K562 (cell line): Measurements from ENCODE around the gene RASL12. TPM values are rescaled to one million over a fixed set of nuclear protein-coding genes. Genes with fewer than 3 reads are reported as not detected.

Source experiments
- ATAC-seq: fragments of 200-7000 bp; cut with Tn5 transposase; 3 replicates; pipeline ENCODE4 v1.9.1; 2020; ENCODE audit warnings: moderate library complexity
- BruUV-seq: library from RNA; stranded (reverse); fragments of 400-500 nt; replicated peaks from 2 replicates; lab custom pipeline; 2021; lab: Mats Ljungman, UMichigan
- CTCF ChIA-PET: fragments of 300-600 bp; formaldehyde crosslinking; extraction: SDS; loops from one replicate; lab custom pipeline; 2021; ENCODE audit warnings: low intra/inter-chr PET ratio; lab: Yijun Ruan, JAX
- POLR2A ChIA-PET: fragments of 300-600, 350-650 bp; sonication (Branson Sonifier 250); formaldehyde crosslinking; extraction: SDS; loops from one replicate; lab custom pipeline; 2021; ENCODE audit warnings: antibody characterized with exemption, inconsistent platforms; lab: Yijun Ruan, JAX
- DNase-seq, 4 experiments: peaks; one replicate each; pipeline versions ENCODE4 v3.0.0 to v3.0.0-alpha.2; 2011 to 2018; ENCODE audit warnings: low spot score in 3 of 4, mixed read lengths in 3 of 4; ENCODE audit errors: extremely low read depth in 1 of 4
- FAIRE-seq: peaks from 2 replicates; lab custom pipeline; 2011; peaks lifted over from hg19 to GRCh38; lab: Jason Lieb, UNC
- H2AFZ ChIP-seq: 2 replicates; pipeline ENCODE4 v1.6.0; 2011; ENCODE audit warnings: low read depth, low read length, control low read depth, inconsistent platforms
- H3K27ac ChIP-seq: fragments of 200-600 bp; 3 replicates; pipeline ENCODE4 v1.8.0; 2011; ENCODE audit warnings: low read depth, mild to moderate bottlenecking, control low read depth, inconsistent platforms, low read length, moderate library complexity, mixed read lengths; ENCODE audit errors: extremely low read depth
- H3K27me3 ChIP-seq, 2 experiments: fragments of 300-600 bp in 1 of 2; 2 replicates in 1 of 2; 3 replicates in 1 of 2; pipeline versions ENCODE4 v1.6.0 to v1.8.0; 2011; ENCODE audit warnings: inconsistent platforms in 2 of 2, low read length in 2 of 2, mild to moderate bottlenecking in 1 of 2, mixed read lengths in 1 of 2, moderate library complexity in 1 of 2; ENCODE audit not compliant: control insufficient read depth in 2 of 2, insufficient read depth in 2 of 2
- H3K36me3 ChIP-seq: fragments of 300-600 bp; 3 replicates; pipeline ENCODE4 v1.8.0; 2011; ENCODE audit warnings: mild to moderate bottlenecking, low read length, inconsistent platforms; ENCODE audit not compliant: control insufficient read depth, insufficient read depth
- H3K4me1 ChIP-seq, 2 experiments: fragments of 200-600 bp in 1 of 2; replicated peaks in 1 of 2; 2 replicates in 1 of 2; 3 replicates in 1 of 2; pipeline versions ENCODE4 v1.5.1 to v1.8.0; 2011; ENCODE audit warnings: inconsistent platforms in 2 of 2, low read length in 2 of 2, mild to moderate bottlenecking in 1 of 2, mixed read lengths in 1 of 2, moderate library complexity in 1 of 2; ENCODE audit not compliant: control insufficient read depth in 2 of 2, insufficient read depth in 2 of 2
- H3K4me2 ChIP-seq: 2 replicates; pipeline ENCODE4 v1.6.1; 2011; ENCODE audit warnings: low read length, control low read depth, inconsistent platforms, mixed read lengths; ENCODE audit not compliant: insufficient read depth
- H3K4me3 ChIP-seq: fragments of 200-600 bp; sonication (generic), shearing (Covaris generic); 2 replicates; pipeline ENCODE4 v1.5.1; 2016; ENCODE audit warnings: control low read depth, inconsistent platforms
- H3K79me2 ChIP-seq: fragments of 200-600 bp; 3 replicates; pipeline ENCODE4 v1.8.0; 2011; ENCODE audit warnings: low read length, inconsistent platforms; ENCODE audit not compliant: control insufficient read depth, insufficient read depth
- H3K9ac ChIP-seq, 2 experiments: 2 replicates each; pipeline versions ENCODE4 v1.6.0 to v1.6.1; 2011; ENCODE audit warnings: low read depth in 2 of 2, low read length in 2 of 2, control low read depth in 1 of 2, inconsistent platforms in 1 of 2, mild to moderate bottlenecking in 1 of 2, mixed read lengths in 1 of 2; ENCODE audit not compliant: insufficient read depth in 1 of 2
- H3K9me1 ChIP-seq: one replicate; pipeline ENCODE4 v1.6.0; 2011; ENCODE audit warnings: inconsistent platforms, mild to moderate bottlenecking, low read length, moderate library complexity; ENCODE audit not compliant: control insufficient read depth, insufficient read depth
- H3K9me3 ChIP-seq: replicated peaks from 2 replicates; pipeline ENCODE4 v1.5.1; 2011; ENCODE audit warnings: low read depth, low read length, inconsistent platforms; ENCODE audit not compliant: control insufficient read depth, insufficient read depth
- H4K20me1 ChIP-seq: replicated peaks from 2 replicates; pipeline ENCODE4 v1.6.1; 2011; ENCODE audit warnings: low read length, inconsistent platforms, mixed read lengths; ENCODE audit not compliant: control insufficient read depth, insufficient read depth
- BHLHE40 ChIP-seq: IDR thresholded peaks from 2 replicates; pipeline ENCODE4 v1.6.1; 2011; ENCODE audit warnings: low read length, improper control_type of control experiment
- CBFB ChIP-seq: sonication (generic); formaldehyde crosslinking; IDR thresholded peaks from 2 replicates; pipeline ENCODE4 v1.4.0; 2020; ENCODE audit warnings: mild to moderate bottlenecking, missing genetic modification reagents
- E4F1 ChIP-seq: fragments of 250-450 bp; sonication (Bioruptor Pico); IDR thresholded peaks from 2 replicates; pipeline ENCODE4 v1.5.0; 2021; ENCODE audit warnings: mild to moderate bottlenecking, borderline replicate concordance
- HBP1 ChIP-seq: fragments of 450-650 bp; formaldehyde crosslinking; IDR thresholded peaks from 2 replicates; pipeline ENCODE4 v1.4.0; 2022; ENCODE audit warnings: missing genetic modification characterization
- KDM2B ChIP-seq: fragments of 250-450 bp; sonication (Bioruptor Pico); IDR thresholded peaks from 2 replicates; pipeline ENCODE4 v1.8.0; 2021; ENCODE audit warnings: mild to moderate bottlenecking, moderate library complexity
- NEUROD1 ChIP-seq: fragments of 150-350 bp; IDR thresholded peaks from 2 replicates; pipeline ENCODE4 v1.6.1; 2014; ENCODE audit warnings: borderline replicate concordance, low read length, low read depth; ENCODE audit not compliant: partially characterized antibody
- PHF8 ChIP-seq: fragments of 200-600 bp; sonication (generic); IDR thresholded peaks from 2 replicates; pipeline ENCODE4 v1.6.1; 2012; ENCODE audit warnings: mixed run types, mild to moderate bottlenecking, inconsistent platforms, low read length, moderate library complexity, borderline replicate concordance
- PTTG1 ChIP-seq: fragments of 450-650 bp; IDR thresholded peaks from 2 replicates; pipeline ENCODE4 v1.6.1; 2016; ENCODE audit warnings: low read depth, mild to moderate bottlenecking, missing genetic modification characterization, missing compliant biosample characterization
- RCOR1 ChIP-seq, 2 experiments: IDR thresholded peaks; 2 replicates each; pipeline ENCODE4 v1.6.1; 2012; ENCODE audit warnings: low read depth in 2 of 2, low read length in 2 of 2, borderline replicate concordance in 1 of 2, improper control_type of control experiment in 1 of 2
- TCF3 ChIP-seq: sonication (generic); formaldehyde crosslinking; IDR thresholded peaks from 2 replicates; pipeline ENCODE4 v1.4.0; 2020; ENCODE audit warnings: mild to moderate bottlenecking, missing genetic modification reagents
- ZKSCAN3 ChIP-seq: fragments of 250-450 bp; sonication (Bioruptor Pico); IDR thresholded peaks from 2 replicates; pipeline ENCODE4 v1.4.0; 2020
- WGBS: fragments of 100-300 bp; shearing (Covaris generic); methylation state at CpG from one replicate; pipeline ENCODE4 v1.1.6; 2016; ENCODE audit warnings: low coverage, mixed read lengths; ENCODE audit not compliant: insufficient coverage; ENCODE audit errors: missing lambda C conversion rate; 5-methylcytosine and 5-hydroxymethylcytosine counted together
- in situ Hi-C: fragments of 300-500 bp; cut with MboI; formaldehyde crosslinking; loops from 4 replicates; pipeline ENCODE4 v1.15.0; 2018; ENCODE audit warnings: inconsistent platforms, mixed read lengths
- intact Hi-C: fragments of 100-400 bp; cut with micrococcal nuclease; formaldehyde crosslinking; loops from 2 replicates; pipeline ENCODE4 v1.14.2; 2022
- polyA plus RNA-seq, 8 experiments: library from polyadenylated mRNA; depleted of rRNA in 4 of 8; stranded (reverse) in 5 of 8; unstranded in 3 of 8; fragments of >200 nt; fragmentation: Nextera tagmentation in 2 of 8; fragmentation: Illumina TruSeq in 1 of 8; extraction: Ambion mirVana in 2 of 8; extraction: Trizol in 1 of 8; gene quantifications; 2 replicates each; pipeline versions ENCODE4 v1.2.1 to v1.2.3, GENCODE V29; 2011 to 2014; ENCODE audit warnings: inconsistent platforms in 1 of 8, missing spikeins in 1 of 8
- total RNA-seq, 7 experiments: library from RNA; depleted of rRNA in 6 of 7; stranded (reverse); fragments of >200 nt in 6 of 7; fragmentation: Illumina TruSeq in 2 of 7; extraction: Trizol in 2 of 7; gene quantifications; 2 replicates each; pipeline versions ENCODE4 v1.2.1 to v1.2.3, GENCODE V29; 2011 to 2021; ENCODE audit warnings: low replicate concordance in 1 of 7

RASL12 gene
- total and polyA plus RNA-seq, 9 of the 15 experiments (the other 6 are each of a cell fraction or from before 2014, with no cell fraction given) = not detected

DNA sequence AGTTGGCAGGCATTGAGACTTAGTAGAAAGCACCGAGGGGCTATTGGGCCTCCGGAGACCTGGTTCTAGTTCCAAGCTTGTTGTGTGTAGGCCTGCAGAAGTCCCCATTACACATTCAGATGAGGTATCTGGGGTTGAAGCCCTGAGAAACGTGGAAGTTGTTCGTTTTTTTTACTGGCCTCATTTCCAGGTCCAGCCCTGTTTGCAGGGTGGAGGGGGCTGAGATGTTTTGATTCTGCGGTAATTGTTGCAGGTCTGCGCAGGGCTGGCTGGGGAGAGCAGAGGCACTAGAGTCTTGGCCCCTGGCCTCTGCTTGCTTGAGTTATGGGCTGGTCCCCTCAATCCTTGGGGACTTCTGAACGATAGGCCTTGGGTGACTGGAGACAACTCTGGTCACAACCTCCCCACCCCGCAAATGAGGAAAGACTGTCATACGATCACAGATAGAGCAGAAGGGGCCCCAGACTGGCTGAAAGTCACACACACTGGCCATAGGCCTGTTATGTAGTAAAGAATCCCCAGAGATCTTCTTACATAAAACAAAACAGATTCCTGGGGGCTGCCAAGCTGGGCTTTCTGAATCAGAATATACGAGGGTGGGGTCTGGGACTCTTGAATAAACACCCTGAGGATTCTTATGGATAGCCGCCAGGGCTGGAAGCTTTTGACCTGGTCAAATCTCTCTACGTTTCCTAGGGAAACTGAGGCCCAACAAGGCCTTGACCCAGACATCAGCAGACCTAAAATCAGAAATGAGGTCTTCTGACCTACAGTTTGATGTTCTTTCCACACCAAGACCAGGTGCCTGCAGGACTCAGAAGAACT, 24.4 kb upstream of the RASL12 start:
- WGBS = 40% methylated on average over 12 of the region's 12 CpGs
- H4K20me1 ChIP-seq = no peaks in the 10 kb centered on the region

GRCh38 chr15:65089206-65089824, 21.5 kb upstream of the RASL12 start:
- FAIRE-seq = no peak
- no peaks in the 10 kb centered on the region for H3K9me3 ChIP-seq
- CTCF ChIA-PET = interaction anchor here (0.8 kb wide), 1 partner anchor 358 kb away, joined by 3 read pairs; no protein-coding TSS in a partner anchor
- peaks cover 8% of the 10 kb centered on the region for H4K20me1 ChIP-seq
- no peaks in the 10 kb centered on the region for H3K79me2 ChIP-seq
- no peak overlapping the region for H2AFZ ChIP-seq
- no peaks in the 10 kb centered on the region for H3K9me1 ChIP-seq
- no peak overlapping the region for H3K9ac ChIP-seq
- WGBS = 9% methylated on average over 5 of the region's 5 CpGs
- no peak for ATAC-seq
- DNase-seq = no peak
- no TSS peak for BruUV-seq
- H3K4me3 ChIP-seq = no peak overlapping the region
- H3K4me2 ChIP-seq = no peak overlapping the region
- H3K27me3 ChIP-seq = peaks cover 10 to 23% of the 10 kb centered on the region in 2 experiments; a peak in 3 of 5 replicates
- intact Hi-C loops = loop anchor here (5.0 kb wide), 1 partner anchor 57 kb away; no protein-coding TSS in a partner anchor
- in situ Hi-C loops = no loop called here
- H3K27ac ChIP-seq = no peak overlapping the region
- peaks cover 0 to 6% of the 10 kb centered on the region in 2 experiments; a peak in 1 of 5 replicates for H3K4me1 ChIP-seq
- no peaks in the 10 kb centered on the region for H3K36me3 ChIP-seq
- POLR2A ChIA-PET = interaction anchor here (0.6 to 0.7 kb wide), 2 partner anchors 100 to 518 kb away, joined by 3 read pairs; partner anchors contain the start of gene SPG21
- no peak for TF ChIP-seq E4F1 (CRISPR knock-in tag)
- no peak for TF ChIP-seq PTTG1 (tag)
- no peak for TF ChIP-seq ZKSCAN3 (CRISPR knock-in tag)
- no peak for TF ChIP-seq TCF3 (CRISPR knock-in tag)
- no peak for TF ChIP-seq BHLHE40
- TF ChIP-seq CBFB (CRISPR knock-in tag) = no peak
- no peak for TF ChIP-seq NEUROD1
- no peak for TF ChIP-seq HBP1 (CRISPR knock-in tag)

More for the DNA sequence above, 24.4 kb upstream of the RASL12 start:
- H2AFZ ChIP-seq = no peak overlapping the region
- TF ChIP-seq KDM2B (CRISPR knock-in tag) (no peak), PHF8 (no peak), RCOR1 (IDR thresholded peaks at IDR 0.05; ENCODE audit: borderline replicate concordance in 1 of 2, low read depth in 2 of 2, low read length in 2 of 2) (no peak)
- H3K36me3 ChIP-seq = no peaks in the 10 kb centered on the region
- intact Hi-C loops (no loop called here), in situ Hi-C loops (no loop called here)
- H3K9me1 ChIP-seq = no peaks in the 10 kb centered on the region
- ChIA-PET CTCF (interaction anchor here (0.6 kb wide), 1 partner anchor 293 kb away, joined by 3 read pairs; no protein-coding TSS in a partner anchor), POLR2A (interaction anchor here (1.3 kb wide), 1 partner anchor 9 kb away, joined by 3 read pairs; no protein-coding TSS in a partner anchor)
- no peak overlapping the region for H3K4me2 ChIP-seq
- no TSS peak for BruUV-seq
- DNase-seq (no peak), FAIRE-seq (no peak), ATAC-seq (no peak)
- H3K9ac ChIP-seq = no peak overlapping the region
- H3K4me3 ChIP-seq = no peak overlapping the region
- no peaks in the 10 kb centered on the region; a peak in 2 of 5 replicates for H3K27me3 ChIP-seq
- peaks cover 0 to 8% of the 10 kb centered on the region in 2 experiments; a peak in 1 of 5 replicates for H3K4me1 ChIP-seq
- no peak overlapping the region for H3K27ac ChIP-seq
- no peaks in the 10 kb centered on the region for H3K79me2 ChIP-seq
- H3K9me3 ChIP-seq = no peaks in the 10 kb centered on the region
